Measurements from ENCODE around the gene SLAMF1.

GRCh38 chr1:160577671-160578070 lies 69.2 kb downstream of the SLAMF1 start:
- TF ChIP-seq CTCF (IDR thresholded peaks at IDR 0.05) = no peak
- TF ChIP-seq POLR2A (IDR thresholded peaks at IDR 0.05) = no peak

Data from right lobe of liver (tissue), 4 donors.